ENCODE data around the gene CRYM.

Gene CRYM

DNA sequence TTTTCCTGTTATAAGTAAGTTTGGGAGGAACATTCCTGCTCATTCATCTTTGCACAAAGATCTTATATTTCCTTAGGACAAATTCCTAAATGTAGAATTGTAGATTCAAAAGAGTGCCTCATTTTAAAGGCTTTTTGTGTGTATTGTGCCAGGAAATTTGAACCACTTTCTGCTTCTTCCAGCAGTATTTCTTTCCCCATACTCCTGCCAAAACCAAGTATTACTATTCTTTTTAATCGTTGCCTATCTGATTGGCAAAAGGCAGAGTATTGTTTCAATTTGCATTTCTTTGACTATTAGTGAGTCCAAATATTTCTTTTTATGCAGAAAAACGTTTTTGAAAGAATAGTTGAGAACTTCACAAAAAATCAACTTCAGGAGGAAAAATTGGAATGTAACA lies 35.3 kb downstream of the CRYM start:
- no peak for DNase-seq

DNA sequence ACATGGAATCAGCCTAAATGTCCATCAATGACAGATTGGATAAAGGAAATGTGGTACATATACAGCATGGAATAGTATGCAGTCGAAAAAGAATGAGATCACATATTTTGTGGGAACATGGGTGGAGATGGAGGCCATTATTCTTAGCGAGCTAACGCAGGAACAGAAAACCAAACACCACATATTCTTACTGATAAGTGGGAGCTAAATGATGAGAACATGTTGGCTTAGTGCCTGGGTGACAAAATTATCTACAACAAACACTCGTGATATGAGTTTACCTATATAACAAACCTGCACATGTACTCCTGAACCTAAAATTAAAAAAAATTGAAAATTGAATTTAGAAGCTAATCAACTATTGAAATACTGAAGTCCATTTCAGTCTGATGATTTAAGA lies 38.4 kb downstream of the CRYM start:
- no peak for DNase-seq

DNA sequence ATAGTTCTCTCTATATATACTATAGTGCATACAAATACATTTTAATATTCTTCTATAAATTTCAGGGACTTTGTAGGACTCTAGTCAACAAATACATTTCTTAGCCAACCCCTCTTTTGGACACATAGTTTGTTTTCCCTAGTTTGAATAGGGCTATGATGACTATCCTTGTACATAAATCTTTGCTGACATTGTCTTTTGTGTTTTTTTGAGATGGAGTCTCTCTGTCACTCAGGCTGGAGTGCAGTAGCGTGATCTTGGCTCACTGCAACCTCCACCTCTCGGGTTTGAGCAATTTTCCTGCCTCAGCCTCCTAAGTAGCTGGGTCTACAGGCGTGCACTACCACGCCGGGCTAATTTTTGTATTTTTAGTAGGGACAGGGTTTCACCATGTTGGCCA lies 41.3 kb downstream of the CRYM start:
- no peak for DNase-seq

DNA sequence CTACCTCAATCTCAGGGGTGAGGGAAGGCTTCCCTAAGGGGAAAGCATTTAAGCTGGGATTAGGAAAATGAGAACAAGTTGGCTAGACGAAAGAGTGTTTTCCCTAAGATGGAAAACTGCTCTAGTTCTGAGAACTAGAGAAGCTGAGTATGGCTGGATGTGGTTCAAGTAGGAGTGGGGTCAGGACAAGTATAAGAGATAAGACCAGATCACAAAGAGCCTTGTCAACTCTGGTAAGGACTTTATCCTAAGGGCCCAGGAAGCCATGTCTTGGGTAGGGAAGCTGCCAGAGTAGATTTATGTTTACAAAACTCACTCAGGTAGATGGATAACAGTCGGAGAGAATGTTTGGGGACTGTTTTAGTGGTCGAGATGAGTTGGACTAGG lies 42.9 kb downstream of the CRYM start:
- DNase-seq, result no peak

DNA sequence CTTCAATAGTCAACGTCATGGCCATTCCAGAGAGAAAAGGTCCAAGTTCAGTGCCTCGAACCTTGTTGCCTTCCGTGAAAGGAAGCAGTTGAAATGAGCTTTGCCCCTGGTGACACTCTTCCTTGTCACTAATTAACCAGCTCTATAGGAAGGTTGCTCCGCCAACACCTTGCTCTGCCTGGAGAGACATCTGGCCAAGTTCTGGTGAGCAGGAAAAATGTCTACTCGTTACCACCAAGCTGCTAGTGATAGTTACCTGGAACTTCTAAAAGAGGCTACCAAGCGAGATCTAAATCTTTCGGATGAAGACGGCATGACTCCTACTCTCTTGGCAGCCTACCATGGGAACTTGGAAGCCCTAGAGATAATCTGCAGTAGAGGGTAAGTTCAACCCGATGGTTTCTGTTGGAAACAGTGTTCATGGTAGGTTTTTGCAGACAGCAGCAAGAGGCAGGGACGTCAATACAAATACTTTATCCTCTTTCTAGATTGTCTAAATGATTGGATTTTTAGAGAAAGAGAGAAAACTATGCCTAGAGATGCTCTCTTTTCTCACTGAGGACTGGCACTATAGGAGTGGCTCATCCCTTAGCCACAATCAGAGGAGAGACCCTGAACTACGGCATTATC lies 44.5 kb downstream of the CRYM start, which contains the start of gene ANKS4B:
Gene ANKS4B, plus strand, starts transcription at position 179 of the 630 bp plus-strand sequence. Its CDS starts 39 bp downstream, at position 218.
- DNase-seq, result no peak

DNA sequence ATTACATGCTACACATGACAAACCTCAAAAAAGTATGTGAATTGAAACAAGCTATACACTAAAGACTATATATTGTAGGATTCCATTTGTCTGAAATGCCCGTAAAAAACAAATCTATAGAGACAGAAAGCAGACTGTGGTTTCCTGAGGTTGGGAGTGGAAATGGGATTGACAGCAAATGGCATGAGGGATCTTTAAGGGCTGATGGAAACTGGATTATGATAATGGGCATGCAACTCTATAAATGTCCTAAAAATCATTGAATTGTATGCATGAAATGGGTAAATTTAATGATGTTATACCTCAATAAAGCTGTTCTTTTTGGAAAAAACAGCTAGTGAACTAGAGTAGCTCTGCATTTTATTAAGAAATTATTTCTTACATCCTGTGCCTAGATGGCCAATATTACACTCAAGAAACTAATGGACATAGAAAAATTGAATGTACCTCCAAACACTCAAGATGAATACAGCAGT lies 45.0 kb downstream of the CRYM start:
- DNase-seq, result no peak

DNA sequence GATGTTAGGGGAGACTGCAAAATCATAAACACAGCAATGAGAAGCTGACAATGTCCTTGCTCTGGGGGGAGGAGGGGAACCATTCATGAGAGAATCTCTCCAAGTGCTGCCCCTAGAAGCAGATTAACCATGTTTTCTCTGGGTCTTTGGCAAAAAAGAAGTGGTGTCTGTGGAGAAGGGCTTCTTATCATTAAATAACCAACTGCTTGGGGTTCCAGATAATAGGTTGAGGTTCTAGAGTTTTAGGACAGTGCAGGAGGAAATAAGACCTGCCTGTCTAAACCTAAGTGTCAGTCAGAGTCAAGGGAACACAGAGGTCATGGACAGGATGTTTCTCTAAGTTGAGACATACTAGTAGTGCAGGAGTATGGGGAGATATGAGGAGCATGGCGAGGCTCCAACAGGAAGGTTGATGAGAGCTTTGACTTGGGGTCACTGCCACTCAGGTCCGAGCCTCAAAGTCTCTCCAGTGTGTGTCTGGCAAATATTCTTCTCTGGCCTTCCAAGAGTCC lies 49.7 kb downstream of the CRYM start:
- DNase-seq, result no peak

DNA sequence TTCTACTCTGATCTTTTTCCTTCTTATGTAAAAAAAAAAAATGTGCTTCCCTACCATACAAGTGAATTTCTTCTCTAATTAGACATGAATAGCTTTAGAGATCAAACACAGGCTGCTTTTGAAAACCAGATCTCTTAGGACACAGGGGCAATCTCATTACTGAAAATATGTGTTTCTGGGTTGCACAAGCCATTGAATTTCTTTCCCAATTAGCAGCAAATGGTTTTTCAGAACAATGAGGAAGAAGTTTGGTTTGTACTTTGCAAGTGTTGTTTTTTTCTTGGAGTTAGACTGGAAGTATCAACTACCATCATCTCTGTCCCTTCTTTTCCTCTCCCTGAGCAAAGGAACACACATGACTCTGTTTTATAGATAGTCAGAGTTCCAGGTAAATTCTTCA lies 50.2 kb downstream of the CRYM start:
- no peak for DNase-seq

DNA sequence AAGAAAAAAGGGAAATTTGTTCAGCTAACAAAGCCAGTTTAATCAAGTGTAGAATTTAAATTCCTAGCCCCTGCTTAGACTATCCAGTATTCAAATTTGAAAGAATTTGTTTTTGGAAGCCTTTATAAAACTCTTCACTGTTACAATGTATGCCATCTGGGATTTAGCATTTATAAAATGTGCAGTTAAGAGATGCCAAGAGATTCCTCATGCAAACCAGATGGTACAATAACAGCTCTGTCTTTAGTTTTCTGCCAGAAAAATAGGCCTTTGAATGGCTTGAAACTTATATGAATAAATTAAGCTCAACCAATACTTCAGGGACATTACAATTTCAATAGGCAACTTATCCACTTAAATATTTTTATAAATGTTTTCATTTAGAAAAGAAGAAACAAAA lies 51.3 kb downstream of the CRYM start:
- DNase-seq, result no peak

DNA sequence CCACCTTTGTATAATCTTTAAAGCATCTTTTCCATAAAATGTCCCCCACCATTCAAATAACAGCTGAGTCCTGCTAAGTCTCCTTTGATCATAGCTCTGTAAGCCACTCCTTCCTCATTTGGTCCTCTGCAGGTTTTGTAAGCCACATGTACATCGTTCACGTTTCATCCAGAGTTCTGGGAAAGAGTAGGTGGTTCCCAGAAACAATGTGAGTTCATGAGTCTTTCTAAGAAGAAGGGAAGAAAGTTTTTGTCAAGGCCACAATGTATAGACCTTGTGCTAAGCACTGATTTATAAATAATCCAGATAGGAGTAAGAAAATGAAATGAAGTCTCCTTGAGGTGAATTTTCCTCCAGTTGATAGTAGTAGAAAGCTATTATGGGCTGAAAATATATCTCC lies 53.3 kb downstream of the CRYM start:
- no peak for DNase-seq

DNA sequence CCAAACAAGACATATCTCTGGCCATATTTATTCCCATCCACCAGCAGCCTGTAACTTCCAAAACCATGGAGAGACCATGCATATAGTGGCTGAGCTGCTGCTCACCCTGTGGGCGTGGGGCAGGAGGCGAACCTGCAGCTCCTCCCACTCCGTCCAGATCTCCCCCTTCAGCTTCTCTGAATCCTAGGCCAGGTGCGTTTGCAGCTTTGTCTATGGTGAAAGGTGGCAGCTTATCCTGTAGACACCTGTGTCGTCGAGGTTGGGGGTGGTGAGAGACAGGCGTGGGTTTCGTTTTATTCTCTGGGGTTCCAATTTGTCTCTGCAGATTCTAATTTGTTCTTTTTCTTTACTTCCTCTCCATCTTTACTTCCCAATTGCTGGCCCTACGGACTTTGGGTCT lies 54.3 kb downstream of the CRYM start:
- no peak for DNase-seq

DNA sequence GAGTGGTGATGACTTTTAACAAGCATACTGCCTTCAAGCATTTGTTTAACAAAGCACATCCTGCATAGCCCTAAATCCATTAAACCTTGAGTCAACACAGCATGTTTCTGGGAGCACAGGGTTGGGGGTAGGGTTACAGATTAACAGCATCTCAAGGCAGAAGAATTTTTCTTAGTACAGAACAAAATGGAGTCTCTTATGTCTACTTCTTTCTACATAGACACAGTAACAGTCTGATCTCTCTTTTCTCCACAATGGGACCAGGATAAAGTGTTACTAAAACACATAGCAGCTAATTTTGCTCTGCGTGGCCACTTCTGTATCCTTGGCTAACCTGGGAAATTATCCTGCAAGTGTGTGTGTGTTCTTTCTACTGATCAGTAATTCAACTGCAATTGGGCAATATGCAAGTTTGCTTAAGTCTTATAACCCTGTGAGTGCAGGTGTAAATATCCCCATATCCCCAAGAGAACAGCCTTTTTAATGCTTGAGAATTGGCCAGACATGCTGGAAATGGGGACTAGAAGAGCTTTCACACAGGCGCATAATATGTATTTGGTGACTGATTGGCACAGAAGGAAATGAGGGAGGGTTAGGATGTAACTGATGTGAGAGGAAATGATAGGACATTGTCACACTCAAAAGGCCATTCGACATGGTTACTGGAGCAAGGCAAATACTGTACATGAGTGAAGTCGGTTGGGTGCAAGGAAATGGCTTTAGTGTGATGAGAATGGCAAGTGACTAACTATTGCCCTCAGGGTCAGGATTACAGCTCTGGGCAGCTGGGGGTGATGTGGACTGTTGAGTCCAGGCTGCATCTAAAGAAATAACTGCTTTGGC lies 55.4 kb downstream of the CRYM start:
- DNase-seq, result no peak

DNA sequence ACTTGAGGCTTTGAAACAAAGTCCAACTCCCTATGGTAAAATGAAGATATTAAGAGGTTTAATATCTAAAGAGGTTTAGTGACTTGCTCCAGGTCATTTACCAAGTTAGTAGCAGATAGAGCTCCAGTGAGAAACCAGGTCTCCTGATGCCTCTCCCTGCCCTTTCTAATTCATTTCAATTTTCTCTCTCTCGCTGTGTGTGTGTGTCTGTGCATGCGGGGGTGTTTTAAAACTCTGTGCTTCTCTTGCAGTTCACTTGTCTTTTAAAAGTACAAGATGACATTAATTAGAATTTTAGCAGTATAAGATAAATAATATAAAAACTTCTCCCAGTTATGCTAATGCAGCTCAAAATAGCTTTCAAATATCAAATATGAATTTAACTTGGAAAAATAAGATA lies 58.5 kb downstream of the CRYM start:
- DNase-seq, result no peak

DNA sequence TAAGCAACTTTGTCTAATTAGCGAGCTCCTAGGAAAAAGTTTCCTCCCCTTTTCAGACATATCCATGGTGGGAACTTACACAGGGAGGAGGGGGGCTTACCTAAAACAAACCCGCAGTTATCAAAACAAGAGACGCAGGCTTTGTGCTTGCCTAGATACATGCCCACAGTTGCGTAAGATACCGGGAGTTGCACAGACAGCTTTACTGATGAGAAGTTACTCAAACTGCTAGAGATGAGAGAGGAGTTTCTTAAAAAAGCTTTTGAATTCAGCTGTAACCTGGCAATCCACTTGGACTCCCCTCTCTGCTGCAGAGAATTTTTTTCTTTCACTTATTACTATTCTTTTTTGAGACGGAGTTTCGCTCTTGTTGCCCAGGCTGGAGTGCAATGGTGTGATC lies 59.9 kb downstream of the CRYM start:
- no peak for DNase-seq

DNA sequence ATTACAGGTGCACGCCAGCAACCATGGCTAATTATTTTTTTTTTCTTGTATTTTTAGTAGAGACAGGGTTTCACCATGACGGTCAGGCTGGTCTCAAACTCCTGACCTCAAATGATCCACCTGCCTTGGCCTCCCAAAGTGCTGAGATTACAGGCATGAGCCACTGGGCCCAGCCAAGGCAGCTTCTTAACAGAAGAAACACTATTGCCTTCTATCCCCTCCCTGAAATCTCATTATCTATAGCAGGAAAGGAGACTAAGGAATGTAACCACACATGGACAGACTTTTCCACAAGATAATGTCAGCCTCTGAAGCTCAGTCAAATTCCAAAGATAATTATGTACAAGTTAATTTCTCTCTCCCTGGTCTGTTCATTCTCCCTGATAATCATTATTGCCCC lies 61.0 kb downstream of the CRYM start:
- DNase-seq, result no peak

DNA sequence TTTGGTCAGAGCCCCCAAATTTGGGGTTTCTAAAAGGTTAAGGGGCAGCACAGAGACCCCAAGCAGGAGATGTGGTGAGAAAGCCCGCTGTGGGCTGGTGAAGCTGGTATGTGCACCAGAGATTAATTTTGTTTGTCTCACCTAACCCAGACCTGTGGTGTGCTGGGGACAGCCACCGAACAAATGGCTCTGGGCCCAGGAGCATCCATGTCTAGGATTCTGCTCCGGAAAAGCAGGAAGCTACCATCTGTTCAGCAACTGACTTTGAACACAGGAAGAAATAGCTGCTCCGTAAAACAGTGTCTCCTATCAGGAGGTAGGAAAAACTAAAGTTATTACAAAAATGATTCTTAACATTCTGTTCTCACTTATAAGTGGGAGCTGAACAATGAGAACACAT lies 64.0 kb downstream of the CRYM start:
- DNase-seq, result no peak

DNA sequence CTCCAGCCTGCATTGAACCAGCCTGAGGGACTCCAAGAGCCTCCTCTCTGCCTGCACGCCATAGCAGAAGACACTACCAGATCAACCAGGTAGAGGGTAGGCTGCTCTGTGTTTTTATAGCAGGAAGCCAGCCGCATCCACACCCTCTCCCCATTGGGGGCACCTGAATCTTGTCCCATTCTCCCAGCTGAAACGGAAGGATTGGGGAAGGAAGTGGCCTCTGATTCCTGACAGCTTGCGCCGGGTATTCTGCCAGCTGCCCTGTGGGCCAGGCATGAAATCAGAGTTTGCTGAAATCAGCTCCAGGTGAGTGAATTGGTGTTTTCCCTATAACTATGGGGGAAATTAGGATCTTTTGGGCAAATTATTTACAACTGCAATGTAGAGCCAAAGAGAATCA lies 66.6 kb downstream of the CRYM start, which contains the start of gene ZP2:
Gene ZP2, minus strand, starts transcription at position 89 of the 400 bp plus-strand sequence. Its CDS starts 27 bp downstream, at position 62.
- no peak for DNase-seq
